Neural progenitor cell (in vitro differentiated cells): ENCODE results near the gene MORN1. TPM values are rescaled to one million over a fixed set of nuclear protein-coding genes. Genes with fewer than 3 reads are reported as not detected.

Experiments
- DNase-seq: peaks from one replicate; pipeline ENCODE4 v3.0.0-alpha.2; 2016; ENCODE audit warnings: low spot score
- H2AFZ ChIP-seq: fragments of 200-600 bp; sonication (generic); replicated peaks from 2 replicates; pipeline ENCODE4 v1.6.1; 2016; ENCODE audit warnings: antibody characterized with exemption
- H3F3A ChIP-seq: fragments of 200-600 bp; sonication (generic); 2 replicates; pipeline ENCODE4 v1.6.1; 2016; ENCODE audit warnings: antibody characterized with exemption, low read depth
- H3K27ac ChIP-seq: fragments of 200-600 bp; sonication (generic); 2 replicates; pipeline ENCODE4 v1.5.1; 2016; ENCODE audit warnings: mild to moderate bottlenecking
- H3K27me3 ChIP-seq: fragments of 200-600 bp; sonication (generic); 2 replicates; pipeline ENCODE4 v1.6.1; 2016; ENCODE audit warnings: mild to moderate bottlenecking, moderate library complexity
- H3K36me3 ChIP-seq: fragments of 200-600 bp; sonication (generic); 2 replicates; pipeline ENCODE4 v1.5.1; 2016
- H3K4me1 ChIP-seq: fragments of 200-600 bp; sonication (generic); 2 replicates; pipeline ENCODE4 v1.6.1; 2016; ENCODE audit warnings: mixed run types
- H3K4me2 ChIP-seq: fragments of 200-600 bp; sonication (generic); 2 replicates; pipeline ENCODE4 v1.6.1; 2016
- H3K4me3 ChIP-seq: fragments of 200-600 bp; sonication (generic); 2 replicates; pipeline ENCODE4 v1.5.1; 2016
- H3K79me2 ChIP-seq: fragments of 200-600 bp; sonication (generic); 2 replicates; pipeline ENCODE4 v1.6.1; 2016; ENCODE audit warnings: low read depth
- H3K9ac ChIP-seq: fragments of 200-600 bp; sonication (generic); 2 replicates; pipeline ENCODE4 v1.6.1; 2016
- H3K9me3 ChIP-seq: fragments of 200-600 bp; sonication (generic); 2 replicates; pipeline ENCODE4 v1.5.1; 2016; ENCODE audit warnings: low read depth
- H4K20me1 ChIP-seq: fragments of 200-600 bp; sonication (generic); 2 replicates; pipeline ENCODE4 v1.6.1; 2016; ENCODE audit warnings: low read depth
- H3K27ac Mint-ChIP-seq: 3 replicates; pipeline ENCODE4 v1.8.0; 2021; ENCODE audit warnings: mixed read lengths
- H3K27me3 Mint-ChIP-seq: 2 replicates; pipeline ENCODE4 v1.8.0; 2022; ENCODE audit warnings: low read depth, mild to moderate bottlenecking, inconsistent platforms, moderate library complexity, mixed read lengths; ENCODE audit not compliant: insufficient read depth
- H3K36me3 Mint-ChIP-seq: 3 replicates; pipeline ENCODE4 v1.8.0; 2021; ENCODE audit warnings: mixed read lengths
- H3K4me1 Mint-ChIP-seq: 3 replicates; pipeline ENCODE4 v1.8.0; 2021; ENCODE audit warnings: mixed read lengths
- H3K4me3 Mint-ChIP-seq: 3 replicates; pipeline ENCODE4 v1.8.0; 2021; ENCODE audit warnings: mild to moderate bottlenecking, moderate library complexity, mixed read lengths
- H3K9me3 Mint-ChIP-seq: 3 replicates; pipeline ENCODE4 v1.8.0; 2020; ENCODE audit warnings: mixed read lengths
- CTCF ChIP-seq: fragments of 200-600 bp; sonication (generic); IDR thresholded peaks from 2 replicates; pipeline ENCODE4 v1.5.1; 2017; ENCODE audit warnings: antibody characterized with exemption, mild to moderate bottlenecking
- EZH2 ChIP-seq: fragments of 200-600 bp; sonication (generic); IDR thresholded peaks from 2 replicates; pipeline ENCODE4 v1.6.1; 2017; ENCODE audit warnings: antibody characterized with exemption, mild to moderate bottlenecking, moderate library complexity
- EZH2phosphoT487 ChIP-seq: fragments of 200-600 bp; sonication (generic); IDR thresholded peaks from 2 replicates; pipeline ENCODE4 v1.6.1; 2017; ENCODE audit warnings: antibody characterized with exemption
- total RNA-seq: library from RNA; depleted of rRNA; stranded (reverse); fragments of >200 nt; gene quantifications from 2 replicates; pipeline ENCODE4 v1.2.3, GENCODE V29; 2015; ENCODE audit warnings: low replicate concordance

The MORN1 gene
- total RNA-seq, 1 donor from 2014 or later = 7.0 TPM

DNA sequence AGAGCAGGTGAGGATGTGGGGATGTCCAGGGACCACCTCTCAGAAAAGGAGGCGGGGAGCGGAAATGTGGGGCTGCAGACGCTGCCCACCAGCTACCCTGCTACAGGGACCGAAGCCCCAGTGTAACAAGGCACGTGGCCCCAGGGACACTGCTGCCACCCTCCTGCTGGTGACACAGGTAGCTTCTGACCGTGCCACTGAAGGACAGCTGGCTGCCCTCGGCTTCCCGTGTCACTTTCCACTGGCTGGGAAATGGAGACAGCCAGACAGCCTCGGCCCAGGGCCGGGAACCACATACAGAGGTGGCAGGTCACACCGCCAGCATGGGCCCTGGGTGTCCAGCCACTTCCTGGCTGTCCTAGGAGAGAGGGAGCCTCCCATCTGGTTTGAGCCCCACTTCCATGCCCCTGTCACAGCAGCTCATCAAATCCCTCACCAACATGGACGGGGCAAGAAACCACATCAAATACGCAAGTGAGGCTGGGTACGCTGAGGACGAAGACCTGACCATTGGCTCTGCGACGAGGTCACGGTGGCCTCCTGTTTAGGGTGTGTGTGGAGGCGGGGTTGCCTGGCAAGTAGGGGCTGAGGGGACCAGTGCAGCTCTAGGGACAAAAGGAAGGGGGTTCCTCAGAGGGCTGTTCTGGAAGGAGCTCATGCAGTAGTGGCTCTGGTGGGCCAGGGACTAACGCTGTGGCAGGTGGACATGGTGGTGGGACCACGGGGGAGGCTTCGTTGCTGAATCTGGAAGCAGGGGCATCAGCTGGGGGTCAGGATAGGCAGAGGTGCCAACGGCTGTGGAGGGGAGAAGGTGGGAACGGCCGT, 16.0 kb upstream of the MORN1 start:
- H3K79me2 ChIP-seq = peaks cover 16% of the 10 kb centered on the region
- no peaks in the 10 kb centered on the region for H3K36me3 ChIP-seq
- H4K20me1 ChIP-seq = peaks cover 6% of the 10 kb centered on the region
- Mint-ChIP-seq H3K4me1 (peaks cover 4% of the 10 kb centered on the region), H3K27ac (no peak overlapping the region), H3K27me3 (peaks cover 6% of the 10 kb centered on the region), H3K36me3 (peaks cover 12% of the 10 kb centered on the region), H3K9me3 (no peaks in the 10 kb centered on the region), H3K4me3 (no peak overlapping the region)
- no peak for TF ChIP-seq EZH2phosphoT487
- TF ChIP-seq CTCF = no peak
- no peak for TF ChIP-seq EZH2
- no peaks in the 10 kb centered on the region for H3K4me1 ChIP-seq
- no peak overlapping the region for H3K4me2 ChIP-seq
- DNase-seq = no peak
- no peak overlapping the region for H3K27ac ChIP-seq
- no peaks in the 10 kb centered on the region for H3K9me3 ChIP-seq
- no peak overlapping the region for H3K4me3 ChIP-seq
- no peaks in the 10 kb centered on the region for H3K27me3 ChIP-seq
- peaks cover 16% of the 10 kb centered on the region for H3F3A ChIP-seq
- H3K9ac ChIP-seq = no peak overlapping the region
- no peak overlapping the region for H2AFZ ChIP-seq

- Histone ChIP-seq H3K27ac (no peak overlapping the region), H2AFZ (no peak overlapping the region), H3K27me3 (no peaks in the 10 kb centered on the region), H3K79me2 (peaks cover 9% of the 10 kb centered on the region), H3K36me3 (no peaks in the 10 kb centered on the region), H3K9me3 (no peaks in the 10 kb centered on the region), H3K4me2 (no peak overlapping the region), H4K20me1 (peaks cover 1% of the 10 kb centered on the region), H3F3A (peaks cover 19% of the 10 kb centered on the region), H3K9ac (no peak overlapping the region), H3K4me1 (no peaks in the 10 kb centered on the region), H3K4me3 (no peak overlapping the region)
- peaks cover 8% of the 10 kb centered on the region for H3K27me3 Mint-ChIP-seq
- no peak overlapping the region for H3K4me3 Mint-ChIP-seq
- peak; percentile 32 for DNase-seq
- peaks cover 4% of the 10 kb centered on the region for H3K4me1 Mint-ChIP-seq
- H3K36me3 Mint-ChIP-seq = peaks cover 15% of the 10 kb centered on the region
- no peak overlapping the region for H3K27ac Mint-ChIP-seq
- no peak for TF ChIP-seq EZH2
- no peak for TF ChIP-seq EZH2phosphoT487
- TF ChIP-seq CTCF = peak; percentile 23
- no peaks in the 10 kb centered on the region for H3K9me3 Mint-ChIP-seq
Measured at GRCh38 chr1:2406451-2407041, 15.2 kb upstream of the MORN1 start.

DNA sequence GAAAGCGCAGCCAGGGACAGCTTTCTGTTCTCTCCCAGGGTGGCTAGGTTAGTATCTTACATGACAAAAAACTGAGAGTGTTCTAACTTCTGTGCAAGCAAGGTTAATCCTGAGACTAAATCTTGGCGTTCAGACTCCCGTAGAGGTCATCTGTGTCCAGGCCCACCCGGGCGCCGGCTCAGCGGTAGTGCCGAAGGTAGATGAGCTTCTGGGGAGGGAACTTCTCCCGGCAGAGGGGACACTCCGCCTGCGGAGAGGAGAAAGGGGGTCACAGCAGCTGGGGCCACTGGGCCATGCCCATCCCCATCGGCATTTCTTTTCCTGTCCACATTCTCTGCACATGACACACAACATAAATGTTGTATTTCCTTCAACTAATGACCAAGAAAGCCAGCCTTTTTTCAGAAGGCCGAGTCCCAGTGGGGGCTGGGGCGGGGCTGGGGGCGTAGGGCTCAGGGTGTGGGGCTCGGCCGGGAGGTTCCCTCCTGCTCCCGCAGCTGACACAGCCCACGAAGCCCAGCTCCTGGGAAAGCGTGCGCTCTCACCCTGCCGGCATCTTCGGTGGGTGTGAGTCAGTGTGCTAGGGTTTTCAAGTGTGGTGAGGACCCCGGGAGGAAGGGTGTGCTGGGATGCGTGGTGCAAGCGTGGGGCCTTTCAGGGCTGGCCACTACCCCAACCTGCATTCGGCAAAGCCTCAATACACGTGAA, 14.4 kb upstream of the MORN1 start:
- Histone ChIP-seq H3K79me2 (peaks cover 1% of the 10 kb centered on the region), H2AFZ (no peak overlapping the region), H3K27me3 (no peaks in the 10 kb centered on the region), H3K27ac (no peak overlapping the region), H3K4me3 (no peak overlapping the region), H4K20me1 (peaks cover 4% of the 10 kb centered on the region), H3K9ac (no peak overlapping the region), H3K4me2 (no peak overlapping the region), H3F3A (peaks cover 21% of the 10 kb centered on the region), H3K4me1 (no peaks in the 10 kb centered on the region), H3K9me3 (no peaks in the 10 kb centered on the region), H3K36me3 (no peaks in the 10 kb centered on the region)
- Mint-ChIP-seq H3K27ac (no peak overlapping the region), H3K4me1 (peaks cover 2% of the 10 kb centered on the region), H3K4me3 (no peak overlapping the region), H3K36me3 (peaks cover 15% of the 10 kb centered on the region), H3K9me3 (no peaks in the 10 kb centered on the region), H3K27me3 (peaks cover 6% of the 10 kb centered on the region)
- no peak for TF ChIP-seq CTCF
- no peak for TF ChIP-seq EZH2phosphoT487
- TF ChIP-seq EZH2 = no peak
- no peak for DNase-seq
